ENCODE data around the gene CD177.

The CD177 gene

GRCh38 chr19:43395561-43395960 lies 42.1 kb downstream of the CD177 start:
- H3K4me3 ChIP-seq (ENCODE audit: low read depth, low read length) = no peak overlapping the region
- no peaks in the 10 kb centered on the region for H3K27me3 ChIP-seq (ENCODE audit: control insufficient read depth, insufficient read depth, low read length)
- TF ChIP-seq, protein P1, sequence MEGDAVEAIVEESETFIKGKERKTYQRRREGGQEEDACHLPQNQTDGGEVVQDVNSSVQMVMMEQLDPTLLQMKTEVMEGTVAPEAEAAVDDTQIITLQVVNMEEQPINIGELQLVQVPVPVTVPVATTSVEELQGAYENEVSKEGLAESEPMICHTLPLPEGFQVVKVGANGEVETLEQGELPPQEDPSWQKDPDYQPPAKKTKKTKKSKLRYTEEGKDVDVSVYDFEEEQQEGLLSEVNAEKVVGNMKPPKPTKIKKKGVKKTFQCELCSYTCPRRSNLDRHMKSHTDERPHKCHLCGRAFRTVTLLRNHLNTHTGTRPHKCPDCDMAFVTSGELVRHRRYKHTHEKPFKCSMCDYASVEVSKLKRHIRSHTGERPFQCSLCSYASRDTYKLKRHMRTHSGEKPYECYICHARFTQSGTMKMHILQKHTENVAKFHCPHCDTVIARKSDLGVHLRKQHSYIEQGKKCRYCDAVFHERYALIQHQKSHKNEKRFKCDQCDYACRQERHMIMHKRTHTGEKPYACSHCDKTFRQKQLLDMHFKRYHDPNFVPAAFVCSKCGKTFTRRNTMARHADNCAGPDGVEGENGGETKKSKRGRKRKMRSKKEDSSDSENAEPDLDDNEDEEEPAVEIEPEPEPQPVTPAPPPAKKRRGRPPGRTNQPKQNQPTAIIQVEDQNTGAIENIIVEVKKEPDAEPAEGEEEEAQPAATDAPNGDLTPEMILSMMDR (IDR thresholded peaks at IDR 0.05) = no peak
- no peaks in the 10 kb centered on the region for H3K79me2 ChIP-seq
- no peak overlapping the region for H3K9ac ChIP-seq
- no peaks in the 10 kb centered on the region for H3K4me1 ChIP-seq
- H3K36me3 ChIP-seq (ENCODE audit: control insufficient read depth, insufficient read depth, low read length) = no peaks in the 10 kb centered on the region
- no peak overlapping the region for H2AFZ ChIP-seq
- H3K9me3 ChIP-seq (ENCODE audit: control insufficient read depth, low read length) = no peaks in the 10 kb centered on the region
- no peak overlapping the region for H3K4me2 ChIP-seq (ENCODE audit: low read length)
- no peak overlapping the region for H3K27ac ChIP-seq

- H3K27ac ChIP-seq = no peak overlapping the region
- H3K9ac ChIP-seq = no peak overlapping the region
- no peaks in the 10 kb centered on the region for H3K27me3 ChIP-seq (ENCODE audit: control insufficient read depth, insufficient read depth, low read length)
- H3K4me1 ChIP-seq = no peaks in the 10 kb centered on the region
- H3K9me3 ChIP-seq (ENCODE audit: control insufficient read depth, low read length) = no peaks in the 10 kb centered on the region
- H3K4me3 ChIP-seq (ENCODE audit: low read depth, low read length) = no peak overlapping the region
- TF ChIP-seq, protein P1 (IDR thresholded peaks at IDR 0.05) = no peak
- H3K4me2 ChIP-seq (ENCODE audit: low read length) = no peak overlapping the region
- H3K36me3 ChIP-seq (ENCODE audit: control insufficient read depth, insufficient read depth, low read length) = no peaks in the 10 kb centered on the region
- no peak overlapping the region for H2AFZ ChIP-seq
- no peaks in the 10 kb centered on the region for H3K79me2 ChIP-seq
These were observed 52.8 kb downstream of the CD177 start for GRCh38 chr19:43406297-43406696.

DNA sequence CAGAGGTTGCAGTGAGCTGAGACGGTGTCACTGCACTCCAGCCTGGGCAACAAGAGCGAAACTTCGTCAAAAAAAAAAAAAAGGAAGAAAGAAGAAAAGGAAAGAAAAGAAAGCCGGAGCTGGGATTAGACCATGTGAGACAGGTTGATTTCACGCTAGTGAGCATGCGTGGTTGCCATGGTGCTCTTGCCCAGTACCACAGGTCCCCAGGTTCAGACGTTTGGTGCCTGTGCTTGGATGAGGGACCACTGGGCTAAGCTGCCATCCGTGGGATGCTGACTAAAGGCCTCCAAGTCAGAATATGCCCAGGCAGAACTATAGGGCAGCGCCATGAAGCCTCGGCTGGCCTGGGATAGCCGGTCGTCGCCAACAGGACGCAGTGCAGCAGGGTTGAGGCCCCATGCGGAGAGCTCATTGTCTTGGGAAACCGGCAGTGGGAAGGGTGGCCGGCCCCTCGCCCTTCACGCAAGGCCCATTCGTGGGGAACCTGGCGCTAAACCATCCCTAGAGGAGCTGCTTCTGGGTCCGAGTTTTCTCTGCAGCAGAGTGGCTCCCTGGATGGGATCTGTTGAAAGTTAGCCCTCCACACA lies 54.0 kb downstream of the CD177 start:
- H3K4me2 ChIP-seq (ENCODE audit: low read length) = no peak overlapping the region
- no peak overlapping the region for H2AFZ ChIP-seq
- no peaks in the 10 kb centered on the region for H3K36me3 ChIP-seq (ENCODE audit: control insufficient read depth, insufficient read depth, low read length)
- H3K9ac ChIP-seq = no peak overlapping the region
- TF ChIP-seq, protein P1 (IDR thresholded peaks at IDR 0.05) = no peak
- no peak overlapping the region for H3K27ac ChIP-seq
- no peaks in the 10 kb centered on the region for H3K27me3 ChIP-seq (ENCODE audit: control insufficient read depth, insufficient read depth, low read length)
- no peaks in the 10 kb centered on the region for H3K4me1 ChIP-seq
- no peaks in the 10 kb centered on the region for H3K9me3 ChIP-seq (ENCODE audit: control insufficient read depth, low read length)
- no peaks in the 10 kb centered on the region for H3K79me2 ChIP-seq
- H3K4me3 ChIP-seq (ENCODE audit: low read depth, low read length) = no peak overlapping the region

GRCh38 chr19:43408043-43408442 lies 54.6 kb downstream of the CD177 start:
- TF ChIP-seq, protein P1 (IDR thresholded peaks at IDR 0.05) = no peak
- no peak overlapping the region for H3K27ac ChIP-seq
- H3K9ac ChIP-seq = no peak overlapping the region
- H3K4me1 ChIP-seq = no peaks in the 10 kb centered on the region
- H3K27me3 ChIP-seq (ENCODE audit: control insufficient read depth, insufficient read depth, low read length) = no peaks in the 10 kb centered on the region
- H3K9me3 ChIP-seq (ENCODE audit: control insufficient read depth, low read length) = no peaks in the 10 kb centered on the region
- no peaks in the 10 kb centered on the region for H3K79me2 ChIP-seq
- H2AFZ ChIP-seq = no peak overlapping the region
- H3K4me2 ChIP-seq (ENCODE audit: low read length) = no peak overlapping the region
- H3K4me3 ChIP-seq (ENCODE audit: low read depth, low read length) = no peak overlapping the region
- H3K36me3 ChIP-seq (ENCODE audit: control insufficient read depth, insufficient read depth, low read length) = no peaks in the 10 kb centered on the region

DNA sequence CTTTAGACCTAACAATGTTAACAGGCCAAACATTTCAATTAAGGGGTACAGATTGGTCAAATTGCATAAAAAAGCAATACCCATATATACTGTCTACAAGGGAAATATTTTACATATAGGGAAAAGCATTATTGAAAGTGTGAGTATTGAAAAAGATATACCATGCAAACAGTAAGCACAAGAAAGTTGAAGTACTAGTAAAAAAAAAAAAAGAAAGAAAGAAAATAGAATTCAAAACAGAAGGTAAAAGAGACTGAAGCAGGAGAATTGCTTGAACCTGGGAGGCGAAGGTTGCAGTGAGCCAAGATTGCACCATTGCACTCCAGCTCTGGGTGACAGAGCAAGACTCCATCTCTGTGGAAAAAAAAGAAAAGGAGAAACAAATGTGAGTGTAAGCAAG lies 55.9 kb downstream of the CD177 start:
- Histone ChIP-seq H2AFZ (no peak overlapping the region), H3K9ac (no peak overlapping the region), H3K4me1 (no peaks in the 10 kb centered on the region), H3K27ac (no peak overlapping the region), H3K79me2 (no peaks in the 10 kb centered on the region), H3K36me3 (ENCODE audit: control insufficient read depth, insufficient read depth, low read length) (no peaks in the 10 kb centered on the region), H3K4me2 (ENCODE audit: low read length) (no peak overlapping the region), H3K27me3 (ENCODE audit: control insufficient read depth, insufficient read depth, low read length) (no peaks in the 10 kb centered on the region), H3K4me3 (ENCODE audit: low read depth, low read length) (no peak overlapping the region), H3K9me3 (ENCODE audit: control insufficient read depth, low read length) (no peaks in the 10 kb centered on the region)
- TF ChIP-seq, protein P1 (IDR thresholded peaks at IDR 0.05) = no peak

All from parathyroid adenoma (tissue), 2 donors.